Heart left ventricle (tissue), 13 donors: ENCODE data around the gene NDUFS1.

Experiments
- POLR2A ChIP-seq, 2 donors: fragments of 450-650 bp; IDR thresholded peaks; one replicate each; pipeline ENCODE4 v1.6.1; 2017; ENCODE audit warnings: antibody characterized with exemption in 2 of 2, mild to moderate bottlenecking in 2 of 2, moderate library complexity in 2 of 2
- TF ChIP-seq, protein P1 (sequence below), 12 donors: fragments of 200-600 bp; sonication (generic) in 4 of 12; IDR thresholded peaks; one replicate each; pipeline versions ENCODE4 v1.5.0 to v1.8.0; 2018 to 2022; ENCODE audit warnings: antibody characterized with exemption in 12 of 12, mild to moderate bottlenecking in 5 of 12
- donor health status: ischemic (EF 13 %, LVEDD 7.1; RV severe dilation, severe dysfunction).
- donor health status: DM: no; HTN: yes; CAD: no.
- donor health status: DM: no; HTN: no; CAD: no.
- donor health status: ischemic (EF 25% LVEDD 6.9; RV normal size, moderate dysfunction).
- donor health status: ischemic (EF 25% LVEDD 5.7; RV mildly dilated, moderate dysfunction).
- donor health status: ischemic (EF 35%, LVEDD 5.7; RV mildly dilated, moderate dysfunction).
- donor health status: nonischemic (EF 11% LVEDD 7.7; RV severe dilation, severe dysfunction).
- donor health status: DM: yes; HTN: yes; CAD: no.
- donor health status: PGD.
- donor health status: ischemic (EF 29% LVEDD 5.4; RV normal size, mild dysfunction).
- donor health status: nonischemic (EF 23%, LVEDD 6.1; RV moderate dilation, normal function).

DNA sequence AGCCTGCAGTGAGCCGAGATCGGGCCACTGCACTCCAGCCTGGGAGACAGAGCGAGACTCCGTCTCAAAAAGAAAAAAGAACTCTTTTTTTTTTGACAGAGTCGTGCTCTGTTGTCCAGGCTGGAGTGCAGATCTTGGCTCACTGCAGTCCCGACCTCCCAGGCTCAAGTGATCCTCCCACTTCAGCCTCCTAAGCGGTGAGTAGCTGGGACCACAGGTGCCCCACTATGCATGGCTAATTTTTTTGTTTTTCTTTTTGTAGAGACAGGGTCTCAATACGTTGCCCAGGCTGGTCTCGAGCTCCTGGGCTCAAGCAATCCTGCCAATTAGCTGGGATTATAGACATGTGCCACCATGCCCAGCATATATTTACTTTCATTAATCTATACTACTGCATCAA, 60.8 kb downstream of the NDUFS1 start:
- TF ChIP-seq POLR2A (IDR thresholded peaks at IDR 0.05) = no peak
- TF ChIP-seq, protein P1, sequence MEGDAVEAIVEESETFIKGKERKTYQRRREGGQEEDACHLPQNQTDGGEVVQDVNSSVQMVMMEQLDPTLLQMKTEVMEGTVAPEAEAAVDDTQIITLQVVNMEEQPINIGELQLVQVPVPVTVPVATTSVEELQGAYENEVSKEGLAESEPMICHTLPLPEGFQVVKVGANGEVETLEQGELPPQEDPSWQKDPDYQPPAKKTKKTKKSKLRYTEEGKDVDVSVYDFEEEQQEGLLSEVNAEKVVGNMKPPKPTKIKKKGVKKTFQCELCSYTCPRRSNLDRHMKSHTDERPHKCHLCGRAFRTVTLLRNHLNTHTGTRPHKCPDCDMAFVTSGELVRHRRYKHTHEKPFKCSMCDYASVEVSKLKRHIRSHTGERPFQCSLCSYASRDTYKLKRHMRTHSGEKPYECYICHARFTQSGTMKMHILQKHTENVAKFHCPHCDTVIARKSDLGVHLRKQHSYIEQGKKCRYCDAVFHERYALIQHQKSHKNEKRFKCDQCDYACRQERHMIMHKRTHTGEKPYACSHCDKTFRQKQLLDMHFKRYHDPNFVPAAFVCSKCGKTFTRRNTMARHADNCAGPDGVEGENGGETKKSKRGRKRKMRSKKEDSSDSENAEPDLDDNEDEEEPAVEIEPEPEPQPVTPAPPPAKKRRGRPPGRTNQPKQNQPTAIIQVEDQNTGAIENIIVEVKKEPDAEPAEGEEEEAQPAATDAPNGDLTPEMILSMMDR (IDR thresholded peaks at IDR 0.05) = no peak
